ENCODE measurements around the gene CNPY2. TPM values are rescaled to one million over a fixed set of nuclear protein-coding genes. Genes with fewer than 3 reads are reported as not detected.

The CNPY2 gene
- total RNA-seq, 1 donor from 2014 or later = 65.6 TPM

DNA sequence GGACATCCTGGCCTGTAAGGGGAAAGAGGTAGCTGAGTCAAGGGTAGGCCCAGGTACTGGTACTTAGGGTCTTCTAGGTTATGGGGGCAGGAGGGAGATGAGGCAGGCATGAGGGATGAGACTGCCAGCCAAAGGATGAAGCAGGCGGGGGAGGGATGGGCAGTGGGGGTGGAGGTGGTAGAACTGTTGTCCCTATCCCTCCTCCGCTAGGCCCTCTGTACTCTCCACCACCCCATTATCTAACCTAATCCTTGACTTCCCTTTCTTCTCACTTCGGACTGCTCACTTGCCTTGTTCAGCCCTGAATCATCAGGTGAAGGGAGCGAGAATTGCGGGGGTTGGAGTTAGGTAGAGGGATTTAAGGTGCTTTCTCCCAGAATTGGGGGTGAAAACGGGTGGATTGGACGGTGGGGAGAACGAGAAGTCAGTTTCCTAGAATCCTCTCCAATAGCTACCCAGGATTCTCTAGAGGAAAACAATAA, 17.4 kb upstream of the CNPY2 start:
- Histone ChIP-seq H3K9me3 (no peaks in the 10 kb centered on the region), H3K27ac (peak overlapping the region; percentile 93), H3K27me3 (no peaks in the 10 kb centered on the region), H3K4me3 (peak overlapping the region; percentile 62 to 82), H3K4me1 (peaks cover 18% of the 10 kb centered on the region), H3K36me3 (peaks cover 0 to 1% of the 10 kb centered on the region in 2 donors)
- intact Hi-C loops (cut with DNase I) = no loop called here
- DNase-seq (ENCODE audit: extremely low spot score in 2 of 2) = no peak
- TF ChIP-seq POLR2A (IDR thresholded peaks at IDR 0.05) (no peak), POLR2AphosphoS5 (IDR thresholded peaks at IDR 0.05; ENCODE audit: insufficient read depth in 1 of 2, low read depth in 1 of 2) (no peak)
- TF ChIP-seq, protein P1, sequence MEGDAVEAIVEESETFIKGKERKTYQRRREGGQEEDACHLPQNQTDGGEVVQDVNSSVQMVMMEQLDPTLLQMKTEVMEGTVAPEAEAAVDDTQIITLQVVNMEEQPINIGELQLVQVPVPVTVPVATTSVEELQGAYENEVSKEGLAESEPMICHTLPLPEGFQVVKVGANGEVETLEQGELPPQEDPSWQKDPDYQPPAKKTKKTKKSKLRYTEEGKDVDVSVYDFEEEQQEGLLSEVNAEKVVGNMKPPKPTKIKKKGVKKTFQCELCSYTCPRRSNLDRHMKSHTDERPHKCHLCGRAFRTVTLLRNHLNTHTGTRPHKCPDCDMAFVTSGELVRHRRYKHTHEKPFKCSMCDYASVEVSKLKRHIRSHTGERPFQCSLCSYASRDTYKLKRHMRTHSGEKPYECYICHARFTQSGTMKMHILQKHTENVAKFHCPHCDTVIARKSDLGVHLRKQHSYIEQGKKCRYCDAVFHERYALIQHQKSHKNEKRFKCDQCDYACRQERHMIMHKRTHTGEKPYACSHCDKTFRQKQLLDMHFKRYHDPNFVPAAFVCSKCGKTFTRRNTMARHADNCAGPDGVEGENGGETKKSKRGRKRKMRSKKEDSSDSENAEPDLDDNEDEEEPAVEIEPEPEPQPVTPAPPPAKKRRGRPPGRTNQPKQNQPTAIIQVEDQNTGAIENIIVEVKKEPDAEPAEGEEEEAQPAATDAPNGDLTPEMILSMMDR (IDR thresholded peaks at IDR 0.05) = no peak

DNA sequence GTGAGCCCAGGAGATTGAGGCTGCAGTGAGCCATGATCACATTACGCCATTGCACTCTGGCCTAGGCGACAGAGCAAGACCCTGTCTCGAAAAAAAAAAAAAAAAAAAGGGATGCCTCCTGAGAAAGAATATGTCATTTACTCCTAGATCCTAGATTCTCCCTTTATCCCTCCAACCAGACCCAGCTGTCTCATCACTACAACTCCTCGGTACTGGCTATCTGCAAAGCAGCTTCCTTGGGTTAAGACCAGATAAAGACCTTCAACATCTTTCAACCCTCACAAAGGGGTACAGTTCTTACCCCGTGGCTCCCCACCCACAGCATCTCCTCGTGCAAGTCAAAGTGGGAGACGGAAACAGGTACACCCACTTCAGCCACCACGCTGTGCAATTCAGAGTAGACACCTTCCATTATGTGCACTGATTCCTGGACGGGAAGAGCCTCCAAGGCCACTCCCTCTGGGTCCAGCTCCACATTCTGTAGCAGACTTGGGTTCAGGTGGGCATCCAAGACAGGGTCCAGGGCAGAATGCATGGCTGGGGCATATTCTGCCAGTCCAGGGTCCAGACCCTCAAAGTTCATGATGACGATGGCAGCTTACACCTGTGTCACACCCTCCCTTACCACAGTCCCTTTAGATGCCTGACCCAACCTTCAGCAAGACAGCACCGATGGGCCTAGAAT, 16.9 kb upstream of the CNPY2 start:
- Histone ChIP-seq H3K4me3 (peak overlapping the region; percentile 62 to 82), H3K36me3 (peaks cover 0 to 7% of the 10 kb centered on the region in 2 donors), H3K9me3 (no peaks in the 10 kb centered on the region), H3K27ac (peak overlapping the region; percentile 93), H3K27me3 (no peaks in the 10 kb centered on the region), H3K4me1 (peaks cover 18% of the 10 kb centered on the region)
- intact Hi-C loops (cut with DNase I) = no loop called here
- no peak for DNase-seq (ENCODE audit: extremely low spot score in 2 of 2)
- TF ChIP-seq POLR2AphosphoS5 (IDR thresholded peaks at IDR 0.05; ENCODE audit: insufficient read depth in 1 of 2, low read depth in 1 of 2) (no peak), POLR2A (IDR thresholded peaks at IDR 0.05) (no peak)
- TF ChIP-seq, protein P1 (IDR thresholded peaks at IDR 0.05) = no peak

DNA sequence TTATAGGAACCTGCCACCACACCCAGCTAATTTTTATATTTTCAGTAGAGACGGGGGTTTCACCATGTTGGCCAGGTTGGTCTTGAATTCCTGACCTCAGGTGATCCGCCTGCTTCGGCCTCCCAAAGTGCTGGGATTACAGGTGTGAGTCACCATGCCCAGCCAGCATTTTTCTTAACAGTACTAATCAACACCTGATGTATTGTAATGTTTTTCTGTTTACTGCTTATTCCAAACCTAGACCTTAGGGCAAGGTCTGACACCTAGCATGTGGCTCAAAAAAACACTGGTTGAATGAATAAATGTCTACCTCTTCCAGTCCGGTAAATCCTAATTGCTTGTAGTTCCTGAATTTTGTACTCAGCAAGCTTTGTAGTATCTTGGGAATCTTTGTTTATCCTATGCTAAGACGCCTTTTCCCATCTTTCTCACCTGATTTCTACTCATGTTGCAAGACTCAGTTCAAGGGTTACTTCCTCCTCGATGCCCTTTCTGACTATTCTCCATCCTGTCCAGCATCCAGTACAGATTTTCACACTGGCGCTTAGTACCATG, 15.2 kb upstream of the CNPY2 start:
- intact Hi-C loops (cut with DNase I) = no loop called here
- DNase-seq (ENCODE audit: extremely low spot score in 2 of 2) = no peak

DNA sequence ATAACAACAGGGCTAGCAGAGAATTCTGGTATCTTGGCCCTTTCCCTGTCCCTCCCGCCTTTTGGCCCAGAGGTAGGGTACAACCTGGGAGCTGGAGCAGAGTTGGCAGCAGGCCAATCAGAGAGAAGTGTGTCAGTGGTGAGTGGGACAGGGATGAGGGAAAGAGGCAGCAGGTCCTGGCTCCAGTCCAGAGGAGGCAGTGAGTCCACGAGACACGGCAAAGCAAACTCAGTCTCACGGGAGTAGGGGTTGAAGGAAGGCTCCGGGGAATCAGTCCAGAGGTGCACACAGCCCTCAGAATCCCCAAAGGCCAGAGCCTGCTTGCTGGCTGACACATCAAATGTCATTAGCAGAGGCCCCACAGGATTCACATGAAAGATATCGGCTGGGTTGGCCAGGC, 10.7 kb upstream of the CNPY2 start:
- intact Hi-C loops (cut with DNase I) = no loop called here
- TF ChIP-seq POLR2A (IDR thresholded peaks at IDR 0.05) = no peak
- TF ChIP-seq POLR2AphosphoS5 (IDR thresholded peaks at IDR 0.05; ENCODE audit: insufficient read depth in 1 of 2, low read depth in 1 of 2) = no peak
- TF ChIP-seq, protein P1 (IDR thresholded peaks at IDR 0.05) = no peak
- H3K27ac ChIP-seq = no peak overlapping the region
- H3K36me3 ChIP-seq = peaks cover 0 to 66% of the 10 kb centered on the region in 2 donors
- H3K4me1 ChIP-seq = no peaks in the 10 kb centered on the region
- no peak overlapping the region for H3K4me3 ChIP-seq
- DNase-seq (ENCODE audit: extremely low spot score in 2 of 2) = no peak
- H3K9me3 ChIP-seq = no peaks in the 10 kb centered on the region
- H3K27me3 ChIP-seq = no peaks in the 10 kb centered on the region

More for the DNA sequence above, 15.2 kb upstream of the CNPY2 start:
- H3K4me3 ChIP-seq = no peak overlapping the region
- H3K36me3 ChIP-seq = peaks cover 0 to 23% of the 10 kb centered on the region in 2 donors
- no peak overlapping the region for H3K27ac ChIP-seq
- H3K27me3 ChIP-seq = no peaks in the 10 kb centered on the region
- peaks cover 18% of the 10 kb centered on the region for H3K4me1 ChIP-seq
- TF ChIP-seq POLR2AphosphoS5 (IDR thresholded peaks at IDR 0.05; ENCODE audit: insufficient read depth in 1 of 2, low read depth in 1 of 2) (no peak), POLR2A (IDR thresholded peaks at IDR 0.05) (no peak)
- TF ChIP-seq, protein P1 (IDR thresholded peaks at IDR 0.05) = no peak
- no peaks in the 10 kb centered on the region for H3K9me3 ChIP-seq

DNA sequence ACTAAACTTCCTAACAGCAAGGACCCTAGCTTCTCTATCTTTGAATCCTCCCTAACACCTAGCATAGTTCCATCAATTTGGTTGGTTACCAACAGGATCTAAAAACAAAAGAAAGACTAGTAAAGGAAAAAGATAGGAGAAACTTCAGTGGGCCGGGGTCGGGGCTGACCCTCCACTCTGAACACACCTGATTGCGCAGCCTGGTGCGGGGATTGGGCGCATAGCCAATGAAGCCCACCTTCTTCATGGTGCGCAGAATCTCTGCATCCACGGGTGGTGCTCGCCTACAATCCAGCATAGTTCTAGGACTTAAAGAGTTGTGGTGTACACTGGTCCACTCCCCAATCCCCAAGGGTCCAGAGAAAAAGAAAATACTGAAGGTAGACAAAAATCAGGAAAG, 10.3 kb upstream of the CNPY2 start:
- Histone ChIP-seq H3K27ac (no peak overlapping the region), H3K36me3 (peaks cover 0 to 68% of the 10 kb centered on the region in 2 donors), H3K9me3 (no peaks in the 10 kb centered on the region), H3K4me3 (no peak overlapping the region), H3K27me3 (no peaks in the 10 kb centered on the region), H3K4me1 (no peaks in the 10 kb centered on the region)
- intact Hi-C loops (cut with DNase I) = no loop called here
- TF ChIP-seq POLR2AphosphoS5 (IDR thresholded peaks at IDR 0.05; ENCODE audit: insufficient read depth in 1 of 2, low read depth in 1 of 2) (no peak), POLR2A (IDR thresholded peaks at IDR 0.05) (no peak)
- TF ChIP-seq, protein P1 (IDR thresholded peaks at IDR 0.05) = no peak
- no peak for DNase-seq (ENCODE audit: extremely low spot score in 2 of 2)
